IPS-15b (cell line): Measurements from ENCODE around the gene GPR31.

Source experiments
- H3K27me3 ChIP-seq: one replicate; pipeline ENCODE4 v1.6.1; 2013; ENCODE audit warnings: low read length; ENCODE audit not compliant: control insufficient read depth, insufficient read depth
- H3K36me3 ChIP-seq: one replicate; pipeline ENCODE4 v1.6.1; 2013; ENCODE audit warnings: low read length; ENCODE audit not compliant: control insufficient read depth, insufficient read depth
- H3K4me1 ChIP-seq: one replicate; pipeline ENCODE4 v1.6.1; 2013; ENCODE audit warnings: mild to moderate bottlenecking, low read length; ENCODE audit not compliant: control insufficient read depth, insufficient read depth
- H3K4me3 ChIP-seq: one replicate; pipeline ENCODE4 v1.5.1; 2013; ENCODE audit warnings: low read depth, low read length
- H3K9ac ChIP-seq: one replicate; pipeline ENCODE4 v1.6.1; 2013; ENCODE audit warnings: low read depth, mild to moderate bottlenecking, low read length
- H3K9me3 ChIP-seq: one replicate; pipeline ENCODE4 v1.6.1; 2013; ENCODE audit warnings: mild to moderate bottlenecking, low read length; ENCODE audit not compliant: control insufficient read depth, insufficient read depth

The GPR31 gene

GRCh38 chr6:167146977-167147376 is 10.8 kb downstream of the GPR31 start:
- peak overlapping the region; percentile 6 for H3K4me3 ChIP-seq
- peaks cover 15% of the 10 kb centered on the region for H3K4me1 ChIP-seq
- no peak overlapping the region for H3K9ac ChIP-seq

GRCh38 chr6:167146135-167146534 is 11.6 kb downstream of the GPR31 start:
- Histone ChIP-seq H3K36me3 (no peaks in the 10 kb centered on the region), H3K4me3 (no peak overlapping the region), H3K27me3 (peaks cover 2% of the 10 kb centered on the region), H3K9ac (no peak overlapping the region), H3K9me3 (peaks cover 6% of the 10 kb centered on the region), H3K4me1 (peaks cover 11% of the 10 kb centered on the region)

More at GRCh38 chr6:167146977-167147376, 10.8 kb downstream of the GPR31 start:
- peaks cover 2% of the 10 kb centered on the region for H3K27me3 ChIP-seq
- no peaks in the 10 kb centered on the region for H3K36me3 ChIP-seq
- peaks cover 6% of the 10 kb centered on the region for H3K9me3 ChIP-seq

GRCh38 chr6:167145461-167145860 is 12.3 kb downstream of the GPR31 start:
- H3K36me3 ChIP-seq, result no peaks in the 10 kb centered on the region
- no peak overlapping the region for H3K9ac ChIP-seq
- peaks cover 2% of the 10 kb centered on the region for H3K27me3 ChIP-seq
- H3K9me3 ChIP-seq, result peaks cover 6% of the 10 kb centered on the region
- H3K4me1 ChIP-seq, result peaks cover 14% of the 10 kb centered on the region
- no peak overlapping the region for H3K4me3 ChIP-seq

GRCh38 chr6:167143041-167143440 is 14.7 kb downstream of the GPR31 start:
- peaks cover 13% of the 10 kb centered on the region for H3K4me1 ChIP-seq
- no peak overlapping the region for H3K9ac ChIP-seq
- peaks cover 6% of the 10 kb centered on the region for H3K9me3 ChIP-seq
- H3K36me3 ChIP-seq, result no peaks in the 10 kb centered on the region
- no peak overlapping the region for H3K4me3 ChIP-seq
- peaks cover 2% of the 10 kb centered on the region for H3K27me3 ChIP-seq

GRCh38 chr6:167142433-167142761 is 15.4 kb downstream of the GPR31 start:
- H3K36me3 ChIP-seq, result no peaks in the 10 kb centered on the region
- H3K9ac ChIP-seq, result no peak overlapping the region
- H3K9me3 ChIP-seq, result peaks cover 6% of the 10 kb centered on the region
- H3K4me3 ChIP-seq, result no peak overlapping the region
- H3K27me3 ChIP-seq, result no peaks in the 10 kb centered on the region
- H3K4me1 ChIP-seq, result peaks cover 8% of the 10 kb centered on the region

- Histone ChIP-seq H3K27me3 (no peaks in the 10 kb centered on the region), H3K4me3 (no peak overlapping the region), H3K36me3 (no peaks in the 10 kb centered on the region), H3K9me3 (peaks cover 6% of the 10 kb centered on the region), H3K4me1 (peaks cover 6% of the 10 kb centered on the region), H3K9ac (no peak overlapping the region)
These were observed 15.9 kb downstream of the GPR31 start for GRCh38 chr6:167141667-167142432.

- Histone ChIP-seq H3K4me3 (no peak overlapping the region), H3K4me1 (peaks cover 6% of the 10 kb centered on the region), H3K27me3 (no peaks in the 10 kb centered on the region), H3K9me3 (peaks cover 6% of the 10 kb centered on the region), H3K9ac (no peak overlapping the region), H3K36me3 (no peaks in the 10 kb centered on the region)
These were observed 16.9 kb downstream of the GPR31 start for GRCh38 chr6:167140589-167141474.

GRCh38 chr6:167139761-167140160 is 18.0 kb downstream of the GPR31 start:
- Histone ChIP-seq H3K27me3 (no peaks in the 10 kb centered on the region), H3K4me3 (no peak overlapping the region), H3K9me3 (peaks cover 6% of the 10 kb centered on the region), H3K4me1 (peaks cover 6% of the 10 kb centered on the region), H3K9ac (no peak overlapping the region), H3K36me3 (no peaks in the 10 kb centered on the region)

- no peak overlapping the region for H3K9ac ChIP-seq
- no peaks in the 10 kb centered on the region for H3K9me3 ChIP-seq
- no peaks in the 10 kb centered on the region for H3K27me3 ChIP-seq
- H3K4me3 ChIP-seq, result no peak overlapping the region
- H3K36me3 ChIP-seq, result no peaks in the 10 kb centered on the region
- peaks cover 6% of the 10 kb centered on the region for H3K4me1 ChIP-seq
These were observed 19.9 kb downstream of the GPR31 start for GRCh38 chr6:167137881-167138280.

- Histone ChIP-seq H3K9ac (no peak overlapping the region), H3K4me3 (no peak overlapping the region), H3K27me3 (no peaks in the 10 kb centered on the region), H3K36me3 (no peaks in the 10 kb centered on the region), H3K9me3 (no peaks in the 10 kb centered on the region), H3K4me1 (peaks cover 6% of the 10 kb centered on the region)
These were observed 20.7 kb downstream of the GPR31 start for GRCh38 chr6:167137081-167137480.

- Histone ChIP-seq H3K9me3 (no peaks in the 10 kb centered on the region), H3K4me3 (no peak overlapping the region), H3K9ac (no peak overlapping the region), H3K27me3 (no peaks in the 10 kb centered on the region), H3K4me1 (peaks cover 6% of the 10 kb centered on the region), H3K36me3 (no peaks in the 10 kb centered on the region)
These were observed 21.4 kb downstream of the GPR31 start for GRCh38 chr6:167136376-167136775.
